Activated CD4-positive, alpha-beta T cell treated with anti-CD3 and anti-CD28 coated beads for 48 hours (primary cell): Measurements from ENCODE around the gene LIPC.

ENCODE experiments used
- DNase-seq: peaks from one replicate; pipeline ENCODE4 v3.0.0-alpha.2; 2020

Gene LIPC

DNA sequence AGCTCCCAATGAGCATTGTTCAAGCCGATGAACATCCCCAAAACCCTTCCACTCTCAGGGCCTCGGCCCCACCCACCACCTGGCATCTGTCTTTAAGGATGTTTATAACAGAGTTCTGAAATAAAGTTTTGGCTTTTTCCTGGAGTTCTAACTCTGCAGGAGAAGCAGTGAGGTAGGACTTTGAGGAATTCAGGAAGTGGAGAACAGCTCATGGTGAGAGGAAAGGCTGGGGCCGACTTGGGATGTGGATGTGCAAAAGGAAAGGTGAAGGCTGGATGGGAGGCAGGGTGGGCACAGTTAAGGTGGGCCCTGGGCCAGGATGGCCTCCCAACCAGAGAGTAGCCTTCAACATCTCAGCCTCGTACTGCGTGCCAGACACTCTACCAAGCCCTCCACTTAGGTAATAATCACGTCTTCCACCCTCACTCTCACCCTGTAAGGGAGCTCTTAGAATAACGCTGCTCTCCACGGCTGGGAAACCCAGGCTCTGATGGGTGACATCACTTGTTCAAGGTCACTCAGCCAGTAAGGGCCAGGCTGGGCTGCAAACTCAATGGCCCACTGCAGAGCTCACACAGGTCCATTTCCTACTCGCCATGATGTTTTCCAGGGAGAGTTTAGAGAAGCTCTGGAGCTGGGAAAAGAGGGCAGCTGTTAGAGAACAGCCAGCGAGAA is 28.5 kb downstream of the LIPC start:
- DNase-seq: no peak

DNA sequence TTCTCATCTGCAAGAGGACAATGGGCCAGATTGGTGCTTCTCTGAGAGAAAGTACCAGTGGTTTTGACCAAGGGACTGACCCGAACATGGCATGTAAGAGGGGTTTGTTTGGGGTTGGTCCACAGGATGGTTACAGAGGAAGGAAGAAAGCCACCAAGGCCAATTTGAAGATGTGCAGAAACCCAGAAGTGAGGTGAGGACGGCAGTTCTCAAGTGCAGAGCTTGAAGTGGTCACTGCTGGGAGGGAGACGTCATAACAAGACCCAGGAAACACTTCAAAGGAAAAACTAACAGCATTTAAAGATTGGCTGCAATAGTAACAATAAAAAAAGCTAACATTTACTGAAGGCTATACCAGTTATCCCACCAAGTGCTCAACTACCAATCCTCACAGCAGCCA is 29.1 kb downstream of the LIPC start:
- DNase-seq: no peak

GRCh38 chr15:58462547-58462946 is 30.8 kb downstream of the LIPC start:
- DNase-seq: no peak

DNA sequence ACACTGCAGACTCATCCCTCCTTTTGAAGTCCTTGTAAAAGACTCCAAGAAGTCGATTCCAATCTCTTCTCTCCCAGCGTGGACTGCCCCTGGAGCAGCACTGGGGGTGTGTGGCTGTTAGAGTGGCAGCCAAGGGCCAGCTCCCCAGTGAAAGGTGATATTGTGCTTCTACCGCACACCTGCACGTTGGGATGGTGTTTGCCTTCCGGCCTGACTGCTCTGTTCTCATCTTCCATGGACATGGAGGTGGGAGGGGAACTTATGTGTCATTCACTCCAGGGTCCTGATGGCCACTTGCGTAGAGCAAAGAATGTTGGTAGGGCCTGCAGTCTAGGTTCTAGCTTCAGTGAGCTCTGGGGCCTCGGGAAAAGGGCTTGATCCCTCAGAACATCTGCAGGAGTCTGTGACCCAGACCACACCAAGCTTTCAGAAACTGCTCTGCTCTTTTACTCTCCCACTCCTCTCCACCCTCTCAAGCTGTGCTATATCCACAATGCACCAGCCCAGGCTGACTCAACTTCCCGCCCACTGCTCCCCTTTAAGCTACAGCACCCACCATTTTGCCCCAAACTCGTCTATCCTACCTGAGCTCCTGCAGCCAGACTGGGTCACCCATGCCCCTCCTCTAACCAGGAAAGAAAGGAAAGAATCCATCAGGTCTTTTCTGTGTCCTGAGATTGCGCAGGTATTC is 31.3 kb downstream of the LIPC start:
- peak; percentile 51 for DNase-seq

DNA sequence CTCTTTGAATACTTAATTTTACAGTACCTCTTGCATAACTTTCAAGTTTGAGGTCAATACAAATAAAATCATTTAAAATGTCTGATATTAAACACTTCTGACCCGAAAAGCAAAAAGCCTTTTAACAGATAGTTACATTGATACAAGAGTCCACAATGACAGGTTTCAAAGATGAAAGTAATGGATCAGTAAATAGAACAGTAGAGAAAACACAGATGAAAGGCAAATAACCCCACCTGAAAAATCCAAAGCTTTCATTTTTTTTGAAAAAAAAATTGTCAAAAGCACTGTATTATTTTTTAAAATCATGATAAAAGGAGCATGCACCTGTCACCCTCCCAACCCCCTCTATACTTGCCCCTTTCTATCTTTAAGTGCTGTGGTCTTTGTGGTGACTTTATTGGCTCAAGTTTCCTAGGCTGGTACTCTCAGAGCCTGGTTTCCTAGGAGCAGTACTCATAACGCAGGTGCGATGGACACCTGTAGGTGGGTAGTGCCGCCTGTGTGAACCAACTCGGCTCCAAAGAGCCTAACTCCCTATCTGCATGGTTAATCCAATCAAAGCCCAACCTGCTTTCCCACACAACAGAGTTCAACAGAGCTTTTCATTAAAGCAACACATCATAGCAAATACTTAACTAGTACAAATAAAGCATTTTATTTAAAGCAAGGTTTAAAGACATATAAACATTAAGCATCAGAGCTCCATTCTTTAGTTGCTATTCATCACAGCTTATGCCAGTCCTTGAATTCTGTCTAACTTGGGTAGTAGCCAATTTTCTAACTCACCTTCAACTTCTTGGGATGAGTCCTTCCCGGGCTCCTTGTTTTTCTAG is 32.2 kb downstream of the LIPC start:
- no peak for DNase-seq

- no peak for DNase-seq
Observed at GRCh38 chr15:58465070-58465469, 33.3 kb downstream of the LIPC start.

DNA sequence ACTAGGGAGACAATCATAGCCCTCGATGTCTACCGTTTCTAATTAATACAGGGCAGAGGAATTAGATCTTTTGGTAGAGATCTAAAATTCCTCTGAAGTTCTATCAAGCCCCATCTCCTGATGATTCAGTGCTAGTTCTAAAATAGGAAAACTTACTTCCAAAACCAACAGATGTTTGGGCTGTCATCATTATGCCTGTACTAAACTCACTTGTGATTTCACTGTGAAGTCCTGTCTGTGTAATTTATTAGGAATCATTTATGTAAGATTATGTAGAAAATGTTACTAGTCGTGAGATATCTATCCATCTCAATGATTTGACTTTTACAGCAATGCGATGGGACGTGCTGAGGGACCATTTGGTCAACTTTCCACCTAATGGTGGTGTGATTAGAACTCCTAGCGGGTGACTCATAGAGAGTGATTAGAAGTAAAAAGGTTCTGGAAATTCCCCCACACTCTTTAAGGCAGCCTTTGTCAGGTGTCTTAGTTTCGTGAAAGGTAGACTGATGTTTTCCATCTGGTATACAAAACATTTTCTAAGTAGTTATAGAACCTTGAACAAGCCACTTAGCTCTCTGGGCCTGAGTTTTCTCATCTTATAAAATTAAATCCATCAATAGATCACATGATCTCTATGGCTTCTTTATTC is 34.2 kb downstream of the LIPC start:
- DNase-seq: no peak

- DNase-seq: no peak
Observed at GRCh38 chr15:58466566-58466965, 34.8 kb downstream of the LIPC start.

DNA sequence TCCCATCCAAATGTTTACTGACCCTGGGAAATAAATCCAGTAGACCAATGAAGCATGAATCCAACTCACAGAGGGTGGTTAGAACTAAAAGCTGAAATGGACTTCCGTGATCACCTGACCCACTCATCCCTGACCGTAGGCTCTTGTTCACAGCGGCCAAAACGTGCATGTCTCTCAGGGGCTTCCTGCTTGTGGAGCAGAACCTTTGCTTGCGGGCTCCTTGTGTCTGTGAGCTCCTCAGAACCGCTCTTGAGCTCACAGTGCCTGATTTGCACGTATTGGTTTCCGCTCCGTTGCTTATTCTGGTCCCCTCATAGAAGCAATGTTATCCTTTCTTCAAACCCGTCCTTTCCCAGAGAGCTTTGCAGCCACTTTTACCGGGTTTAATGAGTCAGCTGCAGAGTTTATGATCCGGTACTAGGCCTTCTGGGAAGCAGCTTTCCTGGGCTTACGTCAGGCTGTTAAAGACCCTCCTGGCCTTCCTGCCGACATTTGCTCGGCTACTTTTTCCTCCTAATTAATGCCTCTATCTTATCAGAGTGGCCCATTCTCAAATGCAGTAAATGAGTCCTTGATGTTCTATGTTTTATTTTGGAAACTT is 35.4 kb downstream of the LIPC start:
- DNase-seq: no peak

- no peak for DNase-seq
Observed at GRCh38 chr15:58467722-58468423, 36.1 kb downstream of the LIPC start.

DNA sequence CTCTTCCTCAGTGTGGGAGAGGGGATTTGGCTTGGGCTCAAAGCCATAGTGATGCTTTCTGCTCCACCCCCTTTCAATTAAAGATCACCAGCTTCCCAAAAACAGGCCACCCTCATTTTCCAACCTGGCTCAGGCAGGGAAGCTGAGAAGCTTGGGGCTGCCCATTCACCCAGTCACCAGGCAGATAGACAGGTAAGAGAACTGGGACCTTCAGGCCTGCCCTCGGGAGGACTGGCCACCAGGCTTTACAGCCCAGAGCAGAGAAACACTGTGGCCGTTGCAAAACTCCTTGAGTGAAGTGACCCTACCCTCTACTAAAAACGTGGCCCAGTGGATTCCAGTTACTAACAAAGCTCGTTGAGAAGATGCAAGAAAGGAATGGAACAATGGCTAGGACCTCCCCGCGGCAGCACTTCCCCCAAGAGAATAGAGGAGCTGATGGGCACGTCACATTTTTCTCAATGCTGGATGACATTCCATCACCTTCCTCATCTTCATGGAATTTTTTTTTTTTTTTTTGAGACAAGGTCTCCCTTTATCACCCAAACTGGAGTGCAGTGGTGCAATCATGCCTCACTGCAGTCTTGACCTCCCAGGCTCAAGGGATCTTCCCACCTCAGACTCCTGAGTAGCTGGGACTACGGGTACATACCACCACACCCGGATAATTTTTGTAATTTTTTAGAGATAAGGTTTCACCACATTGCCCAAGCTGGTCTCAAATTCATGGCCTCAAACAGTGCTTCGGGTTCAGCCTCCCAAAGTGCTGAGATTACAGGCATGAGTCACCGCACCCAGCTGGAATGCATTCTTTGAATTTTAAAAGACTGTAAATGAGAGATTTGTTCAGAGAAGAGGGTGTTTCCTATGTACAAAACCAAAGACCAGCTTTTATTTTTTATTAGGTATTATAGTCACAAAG is 37.9 kb downstream of the LIPC start:
- peak; percentile 45 for DNase-seq

- DNase-seq: no peak
Observed at GRCh38 chr15:58471348-58471747, 39.6 kb downstream of the LIPC start.

DNA sequence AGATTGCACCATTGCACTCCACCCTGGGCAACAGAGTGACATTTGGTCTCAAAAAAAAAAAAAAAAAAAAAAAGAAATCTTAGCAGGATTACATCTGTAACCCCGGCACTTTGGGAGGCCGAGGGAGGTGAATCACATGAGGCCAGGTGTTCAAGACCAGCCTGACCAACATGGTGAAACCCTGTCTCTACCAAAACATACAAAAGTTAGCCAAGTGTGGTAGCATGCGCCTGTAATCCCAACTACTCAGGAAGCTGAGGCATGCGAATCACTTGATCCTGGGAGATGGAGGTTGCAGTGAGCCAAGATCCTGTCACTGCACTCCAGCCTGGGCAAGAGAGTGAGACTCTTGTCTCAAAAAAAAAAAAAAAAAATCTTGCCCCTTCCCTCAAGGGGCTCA is 40.4 kb downstream of the LIPC start:
- DNase-seq: no peak

- peak; percentile 54 for DNase-seq
Observed at GRCh38 chr15:58472821-58473581, 41.2 kb downstream of the LIPC start.

GRCh38 chr15:58473724-58474123 is 41.9 kb downstream of the LIPC start:
- no peak for DNase-seq

- no peak for DNase-seq
Observed at GRCh38 chr15:58474741-58475323, 43.0 kb downstream of the LIPC start.

- no peak for DNase-seq
Observed at GRCh38 chr15:58475573-58476524, 44.1 kb downstream of the LIPC start.

- no peak for DNase-seq
Observed at GRCh38 chr15:58476525-58477162, 44.9 kb downstream of the LIPC start.
